ENCODE data around the gene SCAF11.
"Not testable (repeated sequence)": the region's sequence is repeated elsewhere in the genome, so short reads cannot be mapped to it uniquely, and the experiment has no call there.

Gene SCAF11

GRCh38 chr12:46005823-46006222 is 15.4 kb upstream of the SCAF11 start:
- Histone ChIP-seq H3K4me3 (ENCODE audit: low read depth, low read length) (no peak overlapping the region), H3K36me3 (replicated peaks) (no peaks in the 10 kb centered on the region), H3K27ac (no peak overlapping the region), H3K27me3 (replicated peaks) (no peaks in the 10 kb centered on the region)
- in situ Hi-C loops (cut with HindIII; ENCODE audit: low pct_ligation_motif_present, low sequenced_read_pairs) = no loop called here
- DNase-seq = no peak
- no peak for TF ChIP-seq CTCF (IDR thresholded peaks at IDR 0.05; ENCODE audit: low read depth, low read length, missing control alignments)

- TF ChIP-seq CTCF (IDR thresholded peaks at IDR 0.05; ENCODE audit: low read depth, low read length, missing control alignments) = peak; percentile 15
- H3K27ac ChIP-seq = no peak overlapping the region
- H3K27me3 ChIP-seq (replicated peaks) = no peaks in the 10 kb centered on the region
- no peaks in the 10 kb centered on the region for H3K36me3 ChIP-seq (replicated peaks)
- in situ Hi-C loops (cut with HindIII; ENCODE audit: low pct_ligation_motif_present, low sequenced_read_pairs) = no loop called here
- DNase-seq = no peak
- no peak overlapping the region for H3K4me3 ChIP-seq (ENCODE audit: low read depth, low read length)
Observed at GRCh38 chr12:46005151-46005797, 14.9 kb upstream of the SCAF11 start.

GRCh38 chr12:46004715-46005114 is 14.3 kb upstream of the SCAF11 start:
- in situ Hi-C loops (cut with HindIII; ENCODE audit: low pct_ligation_motif_present, low sequenced_read_pairs) = no loop called here
- H3K36me3 ChIP-seq (replicated peaks) = no peaks in the 10 kb centered on the region
- TF ChIP-seq CTCF (IDR thresholded peaks at IDR 0.05; ENCODE audit: low read depth, low read length, missing control alignments) = no peak
- no peak overlapping the region for H3K4me3 ChIP-seq (ENCODE audit: low read depth, low read length)
- no peak for DNase-seq
- H3K27me3 ChIP-seq (replicated peaks) = no peaks in the 10 kb centered on the region
- no peak overlapping the region for H3K27ac ChIP-seq

- in situ Hi-C loops (cut with HindIII; ENCODE audit: low pct_ligation_motif_present, low sequenced_read_pairs); H3K4me3 ChIP-seq (ENCODE audit: low read depth, low read length); H3K27ac ChIP-seq; DNase-seq; H3K27me3 ChIP-seq (replicated peaks); H3K36me3 ChIP-seq (replicated peaks): not testable (repeated sequence)
Observed at GRCh38 chr12:46000076-46000475, 9.7 kb upstream of the SCAF11 start.

- no peak for TF ChIP-seq CTCF (IDR thresholded peaks at IDR 0.05; ENCODE audit: low read depth, low read length, missing control alignments)
- in situ Hi-C loops (cut with HindIII; ENCODE audit: low pct_ligation_motif_present, low sequenced_read_pairs) = no loop called here
- DNase-seq = no peak
- H3K4me3 ChIP-seq (ENCODE audit: low read depth, low read length) = no peak overlapping the region
- no peak overlapping the region for H3K27ac ChIP-seq
- no peaks in the 10 kb centered on the region for H3K36me3 ChIP-seq (replicated peaks)
- no peaks in the 10 kb centered on the region for H3K27me3 ChIP-seq (replicated peaks)
Observed at GRCh38 chr12:45994736-45995135, 4.4 kb upstream of the SCAF11 start.

- no peak for TF ChIP-seq CTCF (IDR thresholded peaks at IDR 0.05; ENCODE audit: low read depth, low read length, missing control alignments)
- Histone ChIP-seq H3K27ac (peak overlapping the region; percentile 60), H3K36me3 (replicated peaks) (no peaks in the 10 kb centered on the region), H3K27me3 (replicated peaks) (no peaks in the 10 kb centered on the region), H3K4me3 (ENCODE audit: low read depth, low read length) (peak overlapping the region; percentile 75)
- in situ Hi-C loops (cut with HindIII; ENCODE audit: low pct_ligation_motif_present, low sequenced_read_pairs) = no loop called here
- DNase-seq = peak; percentile 38
Observed at GRCh38 chr12:45991284-45992249, 1.2 kb upstream of the SCAF11 start.
